ENCODE results near the gene DHRS13.
"Not testable (repeated sequence)": the region's sequence is repeated elsewhere in the genome, so short reads cannot be mapped to it uniquely, and the experiment has no call there.

Gene DHRS13

DNA sequence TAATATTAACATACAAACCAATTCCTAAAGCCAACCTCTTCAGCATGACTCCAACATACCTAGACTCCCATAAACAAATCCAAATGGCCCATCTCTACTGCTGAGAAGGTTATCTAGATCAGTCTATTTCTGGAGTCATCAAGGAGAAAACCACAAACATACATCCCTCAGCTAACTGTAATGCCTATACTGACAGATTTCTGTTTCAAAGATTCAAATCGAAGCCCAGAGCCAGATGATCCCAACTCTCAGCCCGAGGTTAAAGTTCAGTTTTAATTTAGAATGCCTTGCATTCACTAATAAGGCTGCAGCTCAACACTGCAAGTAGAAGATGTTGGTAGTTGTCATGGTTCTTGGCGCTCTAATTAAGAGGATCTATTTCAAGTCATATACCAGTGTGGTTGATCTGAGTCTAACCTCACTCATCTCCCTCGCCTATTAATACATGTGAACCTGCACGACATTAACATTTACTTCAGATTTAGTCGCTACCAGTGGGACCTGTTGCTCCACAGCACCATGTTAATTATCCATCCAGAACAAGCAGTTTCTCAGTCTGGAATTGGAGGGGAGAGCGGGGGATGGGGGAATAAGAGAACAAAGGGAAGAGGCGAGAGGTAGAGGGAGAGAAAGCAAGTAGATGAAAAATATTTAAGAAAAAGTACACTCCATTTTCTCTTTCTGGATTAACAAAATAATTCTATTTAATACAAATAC is 33.0 kb upstream of the DHRS13 start:
- DNase-seq (ENCODE audit: low read depth), result no peak

DNA sequence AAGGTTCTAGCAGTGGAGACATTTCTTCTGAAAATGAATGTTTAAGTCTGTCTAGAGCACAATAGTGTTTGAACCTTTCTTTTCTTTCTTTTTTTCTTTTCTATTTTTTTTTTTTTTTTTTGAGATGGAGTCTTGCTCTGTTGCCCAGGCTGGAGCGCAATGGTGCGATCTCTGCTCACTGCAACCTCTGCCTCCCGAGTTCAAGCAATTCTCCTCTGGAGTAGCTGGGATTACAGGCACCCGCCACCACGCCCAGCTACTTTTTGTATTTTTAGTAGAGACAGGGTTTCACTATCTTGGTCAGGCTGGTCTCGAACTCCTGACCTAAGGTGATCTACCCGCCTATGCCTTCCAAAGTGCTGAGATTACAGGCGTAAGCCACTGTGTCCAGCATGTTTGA is 31.6 kb upstream of the DHRS13 start:
- not testable (repeated sequence) for DNase-seq (ENCODE audit: low read depth)

DNA sequence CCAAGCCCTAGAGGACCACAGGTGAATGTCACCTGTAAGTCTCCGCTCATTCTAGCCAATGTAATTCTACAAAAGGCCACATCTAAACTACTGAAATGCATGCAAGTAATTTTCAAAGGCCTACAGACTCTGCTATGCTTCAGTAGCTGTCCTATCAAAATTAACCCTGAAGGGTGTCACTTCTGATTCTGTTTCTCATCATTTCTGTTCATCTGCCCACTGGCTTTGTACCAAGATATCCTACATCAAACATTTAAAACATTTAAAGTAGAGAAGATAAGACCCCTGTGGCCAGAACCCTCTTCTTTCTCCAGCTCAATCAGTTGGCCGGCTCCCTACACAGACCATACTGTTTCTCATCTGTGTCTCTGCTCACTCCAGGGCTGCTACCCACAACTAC is 26.9 kb upstream of the DHRS13 start:
- DNase-seq (ENCODE audit: low read depth), result no peak

DNA sequence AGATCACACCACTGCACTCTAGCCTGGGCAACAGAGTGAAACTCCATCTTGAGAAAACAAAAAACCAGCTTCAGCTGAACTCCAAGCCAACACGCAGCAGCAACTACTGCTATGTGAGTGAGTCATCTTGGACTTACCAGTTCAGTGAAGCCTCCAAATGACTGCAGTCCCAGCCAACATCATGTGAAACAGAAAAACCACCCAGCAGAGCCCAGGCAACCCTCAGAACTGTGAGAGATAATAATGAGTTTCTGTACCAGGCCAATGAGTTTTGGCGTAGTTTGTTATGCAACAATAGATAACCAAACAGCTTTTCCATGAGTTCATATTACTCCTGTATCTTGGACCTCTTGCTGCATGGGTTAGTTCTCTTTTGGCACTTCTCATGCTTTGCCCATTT is 25.2 kb upstream of the DHRS13 start:
- DNase-seq (ENCODE audit: low read depth), result peak; percentile 76

DNA sequence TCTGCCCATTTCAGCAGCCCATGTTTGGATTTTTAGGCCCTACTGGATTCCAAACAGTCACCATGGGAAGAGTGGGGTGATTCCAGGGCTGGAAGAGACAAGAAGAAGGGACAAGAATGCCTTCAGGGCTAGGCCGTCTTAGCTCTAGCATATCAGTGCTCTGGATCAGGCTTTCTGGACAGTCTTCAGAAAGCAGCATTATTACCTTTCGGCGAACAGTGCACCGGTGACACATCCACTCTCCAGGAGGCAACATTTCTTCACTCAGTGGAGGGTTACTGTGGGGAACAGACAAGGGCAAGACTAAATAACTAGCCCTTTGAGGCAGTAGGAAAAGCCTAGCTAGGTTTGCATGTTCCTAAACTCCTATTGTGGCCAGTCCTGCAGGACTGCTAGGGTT is 23.9 kb upstream of the DHRS13 start:
- no peak for DNase-seq (ENCODE audit: low read depth)

DNA sequence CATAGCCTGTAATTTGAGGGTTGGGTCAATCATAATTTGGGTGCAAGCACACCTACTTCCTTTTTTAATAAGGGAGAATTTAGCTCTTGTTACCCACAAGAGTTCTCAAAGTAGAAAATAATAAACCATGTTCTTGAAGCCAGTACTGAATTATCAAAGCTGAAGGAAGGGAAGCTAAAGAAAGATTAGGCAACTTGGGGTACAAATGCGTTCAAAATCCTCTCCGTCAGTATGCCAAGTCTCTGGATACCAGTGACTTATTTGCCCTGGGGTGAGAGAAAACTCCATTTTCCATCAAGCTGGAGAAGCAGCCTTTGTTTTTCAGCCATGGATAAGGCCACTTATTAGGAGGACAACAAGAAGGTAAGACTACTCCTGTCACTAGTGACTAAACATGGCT is 23.5 kb upstream of the DHRS13 start:
- DNase-seq (ENCODE audit: low read depth), result no peak

DNA sequence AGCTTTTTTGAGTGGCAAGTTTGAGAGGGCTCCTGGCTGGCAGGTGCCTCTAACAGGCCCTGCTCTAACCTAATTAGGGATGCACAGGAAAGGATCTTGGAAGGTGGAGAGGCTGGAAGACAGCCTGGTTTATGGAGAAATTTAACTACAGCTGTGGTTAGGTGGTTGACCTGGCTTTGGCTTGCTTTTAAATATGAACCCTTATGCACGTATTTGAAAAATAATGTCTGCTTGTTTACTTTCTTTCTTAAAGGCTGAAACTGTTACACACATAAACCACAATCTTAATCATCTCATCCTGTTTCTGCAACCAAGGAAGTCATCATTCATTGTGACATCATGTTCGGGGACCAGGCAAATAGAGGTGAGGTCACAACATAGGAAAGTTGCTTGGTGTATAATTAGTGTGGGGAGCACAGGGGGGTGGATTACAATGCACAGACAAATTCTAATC is 23.1 kb upstream of the DHRS13 start:
- DNase-seq (ENCODE audit: low read depth), result peak; percentile 91

DNA sequence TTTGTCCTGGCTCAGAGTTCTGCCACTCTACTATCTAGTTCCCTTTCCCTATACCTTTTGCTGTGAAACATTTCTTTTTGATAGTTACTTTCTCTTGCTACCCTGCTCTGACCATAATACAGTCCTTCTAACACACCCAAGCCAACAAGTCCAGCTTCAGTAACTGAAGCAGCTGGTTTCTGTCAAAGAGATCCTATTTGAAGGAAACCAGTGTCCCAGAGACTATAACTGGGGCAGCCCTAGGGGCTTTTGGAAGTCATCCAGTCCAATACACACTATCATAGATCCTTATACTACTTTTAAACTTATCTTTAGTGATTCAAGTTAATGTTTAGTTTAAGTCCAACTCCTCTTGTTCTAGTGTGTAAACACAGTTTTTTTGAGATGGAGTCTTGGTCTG is 17.3 kb upstream of the DHRS13 start:
- no peak for DNase-seq (ENCODE audit: low read depth)

DNA sequence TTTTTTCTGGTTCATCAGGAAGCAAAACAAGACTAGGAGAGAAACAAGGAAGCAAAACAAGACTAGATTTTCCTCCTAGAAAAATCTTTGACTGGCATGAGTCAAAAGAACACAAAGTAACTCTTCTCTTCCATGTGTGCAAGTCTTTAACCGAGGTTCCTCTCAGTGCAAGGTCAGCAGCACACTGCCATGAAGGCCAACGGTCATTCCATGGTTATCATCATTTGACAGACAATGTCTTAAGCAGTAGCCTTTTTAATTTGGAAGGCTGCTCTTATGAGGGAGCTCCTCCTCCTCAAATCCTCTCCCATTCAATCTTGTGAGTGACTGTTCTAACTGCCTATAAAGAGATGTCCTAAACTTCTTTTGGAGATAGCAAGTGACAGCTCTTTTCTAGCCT is 15.4 kb upstream of the DHRS13 start:
- DNase-seq (ENCODE audit: low read depth), result no peak

DNA sequence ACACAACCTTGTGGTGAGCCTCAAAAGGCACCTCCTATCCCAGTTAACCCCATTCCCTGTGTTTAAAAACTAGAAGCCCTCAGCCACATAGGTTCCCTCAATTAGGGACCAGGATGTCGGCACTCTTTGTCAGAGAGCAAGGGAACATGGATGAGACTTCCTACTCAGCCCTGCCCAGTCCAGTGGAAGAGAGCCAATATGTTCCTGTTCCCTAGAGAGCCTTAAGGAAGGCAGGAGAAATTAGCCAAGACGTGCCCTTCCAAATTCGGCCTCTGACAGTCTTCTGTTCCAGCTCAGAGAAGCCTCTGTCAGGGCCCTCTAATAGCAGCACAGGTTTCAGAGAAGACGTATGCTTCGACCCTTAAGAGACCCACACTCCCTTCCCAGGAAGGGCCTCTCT is 14.6 kb upstream of the DHRS13 start:
- DNase-seq (ENCODE audit: low read depth), result no peak

DNA sequence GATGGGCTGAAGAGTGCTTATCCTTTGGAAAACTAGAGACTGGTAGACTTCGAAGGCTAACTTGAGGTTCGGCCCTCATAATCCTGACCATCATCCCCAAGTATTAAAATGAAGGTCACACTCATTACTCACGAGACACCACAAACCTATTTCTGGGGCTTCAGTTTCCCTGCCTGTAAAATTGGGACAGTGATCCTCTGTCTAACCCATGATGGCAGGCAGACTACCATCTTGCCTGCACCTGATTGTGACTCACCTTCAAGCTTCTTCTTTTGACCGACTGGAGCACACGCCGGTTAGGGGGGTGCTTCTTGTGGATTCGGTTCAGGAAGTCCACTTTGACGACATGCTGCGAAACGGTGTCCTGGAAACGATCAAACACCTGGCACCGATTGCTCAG is 14.2 kb upstream of the DHRS13 start:
- DNase-seq (ENCODE audit: low read depth), result no peak

DNA sequence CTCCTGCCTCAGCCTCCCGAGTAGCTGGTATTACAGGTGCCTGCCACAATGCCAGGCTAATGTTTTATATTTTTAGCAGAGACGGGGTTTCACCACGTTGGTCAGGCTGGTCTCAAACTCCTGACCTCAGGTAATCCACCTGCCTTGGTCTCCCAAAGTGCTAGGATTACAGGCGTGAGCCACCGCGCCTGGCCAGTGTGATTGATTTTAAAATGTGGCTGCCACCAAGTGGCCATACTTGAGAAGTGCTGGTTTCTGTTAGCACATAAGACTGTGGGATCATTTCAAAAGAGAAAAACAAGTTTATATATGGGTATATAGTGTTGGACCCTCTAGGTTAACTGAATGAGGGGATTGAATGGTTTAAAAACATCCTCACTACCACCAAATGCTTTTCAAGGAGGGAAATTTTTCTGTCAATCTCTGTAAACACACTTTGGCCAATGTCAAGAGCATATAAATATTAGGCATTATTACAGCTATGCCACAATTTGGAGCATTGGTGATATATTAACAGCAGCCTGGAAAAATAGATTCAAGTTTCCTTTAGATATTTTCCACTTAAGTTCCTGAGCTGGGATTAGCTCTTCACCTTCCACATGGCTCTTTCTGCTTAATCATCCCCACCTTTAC is 13.5 kb upstream of the DHRS13 start:
- peak; percentile 59 for DNase-seq (ENCODE audit: low read depth)

DNA sequence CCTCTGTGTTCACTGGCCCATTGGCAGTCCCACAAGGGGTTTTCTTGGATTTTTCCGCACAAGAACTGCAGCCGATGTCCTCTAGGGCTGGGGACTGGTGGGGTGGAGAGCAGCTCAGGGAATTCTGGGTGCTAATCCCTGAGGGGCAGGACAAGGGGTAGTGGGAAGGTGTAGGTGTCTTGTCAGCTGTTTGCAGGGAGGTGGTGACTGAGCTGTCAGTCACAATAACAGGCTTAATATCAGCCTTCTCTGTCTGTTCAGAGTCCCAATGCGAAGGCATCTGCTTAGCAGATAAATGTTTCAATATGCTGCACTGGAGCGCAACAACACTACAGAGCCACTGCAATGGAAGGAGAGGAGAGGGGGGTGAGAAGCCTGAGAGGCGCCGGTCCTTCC is 10.1 kb upstream of the DHRS13 start:
- no peak for DNase-seq (ENCODE audit: low read depth)

DNA sequence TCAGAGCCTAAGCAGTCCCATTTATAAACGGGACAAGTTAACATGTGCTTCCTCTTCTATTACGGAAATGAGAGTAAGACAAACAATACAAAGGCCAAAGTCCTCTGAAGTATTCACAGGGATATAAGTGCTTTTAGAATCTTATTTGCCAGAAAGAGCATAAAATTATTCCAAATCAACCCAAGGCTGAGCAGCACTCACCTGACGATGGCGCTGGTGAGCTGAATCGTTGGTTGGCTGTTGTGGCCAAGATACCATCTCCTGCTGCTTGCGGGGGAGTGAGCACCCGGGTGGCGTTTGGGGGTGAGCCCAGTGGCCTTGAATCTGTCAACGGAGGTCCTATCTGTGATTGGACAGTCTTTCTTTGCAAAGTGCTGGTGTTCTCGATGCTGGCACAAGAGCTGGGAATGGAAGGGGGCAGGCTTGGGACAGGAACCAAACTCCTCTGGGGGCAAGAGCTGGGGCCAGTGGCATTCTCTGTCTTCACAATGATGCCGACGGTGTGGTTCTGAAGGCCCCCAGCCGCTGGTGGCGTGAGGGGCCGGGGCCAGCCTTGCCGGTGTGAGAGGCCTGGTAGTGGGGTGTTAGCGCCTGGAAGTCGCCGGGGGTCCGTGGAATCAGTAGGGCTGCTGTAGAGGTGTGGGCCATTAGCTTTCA is 9.5 kb upstream of the DHRS13 start:
- DNase-seq (ENCODE audit: low read depth), result no peak

DNA sequence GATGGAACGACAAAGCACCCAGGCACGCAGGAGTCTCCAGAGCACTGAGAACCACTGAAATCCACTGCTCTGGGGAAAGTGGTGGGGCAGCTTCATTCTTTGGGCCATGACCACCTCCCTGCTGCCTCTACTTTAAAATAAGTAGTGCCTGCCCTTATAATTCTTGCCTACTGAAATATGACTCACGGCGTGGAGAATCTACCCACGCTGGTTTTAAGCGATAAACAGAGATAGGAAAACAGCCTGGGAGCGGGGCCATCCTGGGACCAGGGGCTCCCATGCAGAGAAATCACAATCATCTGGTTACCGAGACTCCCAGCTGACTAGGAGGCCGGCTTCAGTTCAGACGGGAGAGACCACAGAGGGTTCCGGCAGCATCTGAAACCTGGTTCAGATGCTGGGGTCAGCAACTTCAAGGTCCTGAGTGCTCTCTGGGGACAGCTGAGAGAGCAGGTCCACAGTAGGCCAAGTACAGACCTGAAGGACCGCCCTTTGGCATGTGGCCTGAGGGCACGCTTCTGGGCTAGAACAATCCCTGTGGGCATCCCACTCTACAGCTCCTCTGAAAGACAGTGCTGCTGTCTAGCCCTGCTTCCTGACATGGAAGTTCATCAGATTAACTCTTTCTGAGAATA is 8.6 kb upstream of the DHRS13 start:
- no peak for DNase-seq (ENCODE audit: low read depth)

DNA sequence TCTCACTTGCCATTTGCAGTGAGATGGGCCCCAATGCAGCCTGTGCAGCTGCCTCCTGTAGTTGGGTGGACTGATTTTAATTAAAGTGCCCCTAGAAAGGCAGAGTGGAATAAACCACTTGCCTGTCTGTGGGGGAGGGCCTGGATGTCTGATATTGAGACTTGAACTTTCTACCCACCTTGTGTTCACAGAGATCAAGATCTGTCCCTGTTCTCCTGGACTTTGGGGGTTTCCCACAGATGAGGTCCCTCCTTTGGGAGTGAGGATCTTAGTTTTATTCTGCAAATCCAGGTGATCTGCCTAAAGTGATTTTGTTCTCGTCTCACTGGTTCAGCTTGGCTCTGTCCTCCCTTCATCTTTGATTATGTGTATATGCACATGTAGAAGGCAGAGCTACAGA is 7.7 kb upstream of the DHRS13 start:
- DNase-seq (ENCODE audit: low read depth), result no peak

DNA sequence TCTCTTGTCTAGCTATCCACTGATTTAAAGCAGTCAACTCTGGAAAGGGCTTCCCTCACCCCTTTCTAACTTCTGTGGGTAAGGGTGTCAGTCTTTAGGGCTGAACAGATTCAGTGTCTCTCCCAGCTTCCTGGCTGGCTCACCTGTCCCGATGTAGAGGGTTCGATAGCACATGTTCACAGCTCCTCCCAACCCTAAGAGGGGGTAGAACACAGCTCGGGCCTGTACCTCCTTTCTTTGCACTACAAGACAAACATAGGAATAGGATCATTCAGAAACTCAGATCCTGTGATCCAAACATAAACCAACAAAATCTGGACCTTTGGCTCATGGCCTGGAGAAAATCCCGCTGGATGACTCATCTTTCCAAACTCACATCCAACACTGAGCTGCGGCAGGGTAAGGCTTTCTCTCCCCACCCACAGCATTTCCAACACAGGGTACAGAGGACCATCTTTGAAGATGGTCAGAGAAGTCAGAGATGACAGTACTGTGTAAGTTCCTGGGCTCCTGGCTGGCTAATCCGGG is 5.8 kb upstream of the DHRS13 start:
- peak; percentile 79 for DNase-seq (ENCODE audit: low read depth)

DNA sequence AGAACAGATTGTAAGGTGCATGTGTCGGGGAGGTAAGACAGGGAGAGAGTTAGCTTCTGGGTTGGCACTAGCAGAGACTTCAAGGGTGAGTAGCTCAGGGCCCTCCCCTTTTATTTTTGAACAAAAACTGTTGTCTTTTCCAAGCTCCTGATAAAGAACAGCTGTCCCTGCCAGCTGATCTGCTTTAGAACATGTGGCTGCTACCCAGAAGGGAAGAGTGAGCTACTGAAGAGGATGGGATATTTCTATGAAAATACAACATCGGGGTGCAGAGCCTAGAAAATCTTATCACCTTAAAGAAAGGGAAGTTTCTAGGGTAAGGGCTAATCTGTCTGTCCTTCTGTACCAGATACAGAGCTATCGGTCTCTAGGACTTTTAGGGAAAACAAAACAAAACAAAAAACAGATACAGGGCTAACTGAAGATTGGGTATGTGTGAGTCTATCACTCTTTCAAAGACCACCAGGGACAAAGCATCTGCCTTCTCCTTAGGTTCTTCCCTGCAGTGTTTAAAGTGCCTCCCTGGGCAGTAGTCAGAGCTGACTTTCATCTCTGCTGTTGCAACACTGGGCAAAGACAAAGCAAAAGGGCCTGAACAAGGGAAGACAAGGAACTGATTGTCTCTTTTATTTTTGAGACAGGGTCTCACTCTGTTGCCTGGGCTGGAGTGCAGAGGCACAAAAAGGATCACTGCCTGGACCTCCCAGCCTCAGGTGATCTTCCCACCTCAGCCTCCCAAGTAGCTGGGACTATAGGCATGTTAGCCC is 5.0 kb upstream of the DHRS13 start:
- DNase-seq (ENCODE audit: low read depth), result no peak

DNA sequence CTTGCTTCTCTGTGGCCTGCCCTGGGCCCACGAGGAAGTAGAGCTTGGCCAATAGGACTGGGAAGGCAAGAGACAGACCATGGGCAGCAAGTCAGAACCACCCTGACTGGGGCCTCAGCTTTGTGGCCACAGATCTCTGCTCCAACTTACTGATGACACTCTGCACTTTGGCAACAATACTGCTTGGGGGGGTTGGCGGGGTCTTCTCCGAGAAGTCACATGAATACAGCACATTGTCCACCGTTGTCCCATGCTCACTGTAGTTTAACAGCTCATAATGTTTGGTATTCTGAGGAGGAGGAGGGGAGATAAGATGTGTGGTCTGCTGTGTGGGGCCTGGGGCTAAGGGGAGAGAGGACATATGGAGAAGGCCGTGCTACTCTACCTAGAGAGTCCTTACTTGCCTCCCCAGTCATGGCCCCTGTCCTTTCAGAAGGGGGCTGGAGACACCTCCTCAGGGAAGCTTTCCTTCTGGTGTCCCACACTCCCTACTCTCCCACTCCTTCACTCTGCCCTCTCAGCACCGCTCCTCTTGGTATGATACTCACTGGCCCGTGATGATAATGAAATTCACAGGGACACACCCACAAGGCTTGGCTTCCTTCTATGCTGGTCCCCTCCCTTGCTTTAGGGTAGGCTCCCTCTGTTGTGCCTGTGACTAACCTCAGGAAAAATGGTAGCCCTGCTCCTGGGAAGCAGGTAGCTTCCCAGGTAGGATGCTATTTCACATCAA is 4.0 kb upstream of the DHRS13 start:
- no peak for DNase-seq (ENCODE audit: low read depth)

DNA sequence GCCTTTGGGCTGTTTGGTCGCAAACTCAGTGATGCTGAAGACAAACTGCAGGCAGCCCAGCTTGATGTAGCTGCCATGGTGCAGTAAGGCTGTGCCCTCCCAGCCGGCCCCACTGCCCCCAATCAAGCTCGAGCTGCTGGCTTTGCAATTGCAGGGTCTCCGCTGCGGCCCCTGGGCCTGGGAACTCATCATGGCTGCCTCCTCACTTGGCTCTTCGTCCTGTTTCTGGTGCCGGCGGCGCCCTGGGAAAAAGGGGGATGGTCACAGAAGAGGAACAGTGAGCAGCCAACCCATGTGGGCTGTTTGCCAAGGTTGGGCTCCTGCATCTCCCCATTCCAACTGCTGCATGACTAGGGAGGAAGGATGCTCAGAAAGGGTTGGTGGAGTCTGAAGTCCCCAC is 3.4 kb upstream of the DHRS13 start:
- DNase-seq (ENCODE audit: low read depth), result no peak

DNA sequence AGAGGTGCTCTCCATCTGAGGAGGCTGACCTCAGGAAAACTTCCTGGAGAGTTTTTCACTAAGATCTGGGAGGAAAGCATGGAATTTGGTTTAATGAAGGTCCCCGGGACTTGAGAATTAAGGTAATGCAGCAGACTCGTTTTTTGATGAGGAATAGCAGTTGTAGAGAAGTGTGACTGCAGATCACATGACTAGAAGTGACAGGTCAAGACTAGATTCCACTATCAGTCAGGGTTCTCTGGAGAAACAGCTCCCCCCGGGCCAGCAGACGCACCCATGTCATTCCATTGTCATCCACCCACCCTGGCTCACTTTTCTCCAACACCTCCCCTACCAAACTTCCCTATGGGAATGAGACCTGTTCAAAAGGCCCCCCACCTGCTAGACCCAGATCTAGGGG is 1.9 kb upstream of the DHRS13 start:
- DNase-seq (ENCODE audit: low read depth), result no peak

DNA sequence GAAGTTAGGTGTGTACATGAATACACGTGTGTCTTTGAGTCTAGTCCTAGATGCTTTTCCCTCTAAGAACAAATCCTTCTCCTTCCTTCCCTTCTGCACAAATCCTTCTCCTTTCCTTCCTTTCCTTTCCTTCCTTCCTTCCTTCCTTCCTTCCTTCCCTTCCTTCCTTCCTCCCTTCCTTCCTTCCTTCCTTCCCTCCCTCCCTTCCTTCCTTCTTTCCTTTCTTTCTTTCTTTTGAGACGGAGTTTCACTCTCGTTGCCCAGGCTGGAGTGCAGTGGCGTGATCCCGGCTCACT is 615 bp upstream of the DHRS13 start:
- not testable (repeated sequence) for DNase-seq (ENCODE audit: low read depth)

Measured in ELR (cell line).